Astrocyte of the spinal cord (primary cell): ENCODE results near the gene KBTBD3.

Source experiments
- DNase-seq: peaks from one replicate; pipeline ENCODE4 v3.0.0; 2011; ENCODE audit warnings: low read depth, low spot score
- H3K4me3 ChIP-seq: 2 replicates; pipeline ENCODE4 v1.5.1; 2011; ENCODE audit warnings: low read depth, mild to moderate bottlenecking, low read length, moderate library complexity
- CTCF ChIP-seq: IDR thresholded peaks from 2 replicates; pipeline ENCODE4 v1.5.1; 2012; ENCODE audit warnings: low read depth, mild to moderate bottlenecking, low read length, inconsistent platforms
- in situ Hi-C: cut with HindIII; loops from 2 replicates; pipeline ENCODE4 v1.10.0; 2017; ENCODE audit warnings: low sequenced_read_pairs

Gene KBTBD3

GRCh38 chr11:106021967-106022794 lies 55.0 kb downstream of the KBTBD3 start, which contains the start of gene MSANTD4:
TSS of gene MSANTD4 (minus strand) at chr11:106022240. CDS start at chr11:106010917, 11,323 bp downstream.
- no peak for TF ChIP-seq CTCF
- peak; percentile 100 for DNase-seq
- in situ Hi-C loops = no loop called here
- peak within 1 kb of the TSS; percentile 89 for H3K4me3 ChIP-seq

GRCh38 chr11:106021181-106021966 lies 55.8 kb downstream of the KBTBD3 start:
- DNase-seq = no peak
- peak overlapping the region; percentile 89 for H3K4me3 ChIP-seq
- TF ChIP-seq CTCF = no peak
- in situ Hi-C loops = no loop called here

GRCh38 chr11:106017093-106017492 lies 60.1 kb downstream of the KBTBD3 start:
- in situ Hi-C loops = no loop called here
- no peak for TF ChIP-seq CTCF
- H3K4me3 ChIP-seq = no peak overlapping the region
- no peak for DNase-seq

- no peak overlapping the region for H3K4me3 ChIP-seq
- no peak for DNase-seq
- TF ChIP-seq CTCF = no peak
- in situ Hi-C loops = no loop called here
These were observed 62.1 kb downstream of the KBTBD3 start for GRCh38 chr11:106015066-106015465.

- no peak overlapping the region for H3K4me3 ChIP-seq
- DNase-seq = no peak
- no peak for TF ChIP-seq CTCF
- in situ Hi-C loops = no loop called here
These were observed 62.5 kb downstream of the KBTBD3 start for GRCh38 chr11:106014620-106015019.

GRCh38 chr11:106014035-106014434 lies 63.1 kb downstream of the KBTBD3 start:
- no peak for TF ChIP-seq CTCF
- no peak overlapping the region for H3K4me3 ChIP-seq
- in situ Hi-C loops = no loop called here
- no peak for DNase-seq
